NCI-H345 treated with DMSO at 0.1 percent for 48 hours (cell line): ENCODE measurements around the gene POU1F1.
"Not testable (repeated sequence)": the region's sequence is repeated elsewhere in the genome, so short reads cannot be mapped to it uniquely, and the experiment has no call there.

Source experiments
- DNase-seq: peaks from one replicate; lab custom pipeline; 2025; ENCODE audit not compliant: unreplicated experiment; lab: John Stamatoyannopoulos, UW

The POU1F1 gene

GRCh38 chr3:87260270-87260669 is 16.1 kb downstream of the POU1F1 start:
- DNase-seq: peak; percentile 32

GRCh38 chr3:87250009-87250408 is 26.4 kb downstream of the POU1F1 start:
- DNase-seq: no peak

GRCh38 chr3:87248831-87249230 is 27.6 kb downstream of the POU1F1 start:
- no peak for DNase-seq

GRCh38 chr3:87248231-87248630 is 28.2 kb downstream of the POU1F1 start:
- DNase-seq: not testable (repeated sequence)

GRCh38 chr3:87247430-87247773 is 29.0 kb downstream of the POU1F1 start:
- no peak for DNase-seq

- DNase-seq: no peak
These were observed 29.5 kb downstream of the POU1F1 start for GRCh38 chr3:87246662-87247429.

GRCh38 chr3:87236093-87236492 is 40.3 kb downstream of the POU1F1 start:
- no peak for DNase-seq

- DNase-seq: no peak
These were observed 42.6 kb downstream of the POU1F1 start for GRCh38 chr3:87233805-87234204.

GRCh38 chr3:87229113-87229512 is 47.3 kb downstream of the POU1F1 start:
- DNase-seq: no peak

GRCh38 chr3:87228316-87228715 is 48.1 kb downstream of the POU1F1 start:
- no peak for DNase-seq

- DNase-seq: no peak
These were observed 48.6 kb downstream of the POU1F1 start for GRCh38 chr3:87227835-87228144.

GRCh38 chr3:87227104-87227834 is 49.1 kb downstream of the POU1F1 start, which contains the start of gene CHMP2B:
Gene CHMP2B (plus strand): TSS chr3:87227309. CDS start chr3:87227523, 214 bp downstream.
- DNase-seq: peak; percentile 74

GRCh38 chr3:87225659-87226058 is 50.7 kb downstream of the POU1F1 start:
- peak; percentile 65 for DNase-seq

GRCh38 chr3:87219611-87220010 is 56.8 kb downstream of the POU1F1 start:
- no peak for DNase-seq

GRCh38 chr3:87218560-87218959 is 57.8 kb downstream of the POU1F1 start:
- no peak for DNase-seq
